ENCODE results near the gene OR4C45.
"Not testable (repeated sequence)": the region's sequence is repeated elsewhere in the genome, so short reads cannot be mapped to it uniquely, and the experiment has no call there.

OR4C45 gene

GRCh38 chr11:50032574-50032973 lies at the start of gene OR4C45:
Gene OR4C45 (plus strand): TSS chr11:50032874.
- no peaks in the 10 kb centered on the region for H3K27me3 ChIP-seq (ENCODE audit: control insufficient read depth in 1 of 2, insufficient read depth in 2 of 2, low read length in 2 of 2)
- no peaks in the 10 kb centered on the region for H3K9me3 ChIP-seq (ENCODE audit: control insufficient read depth in 2 of 2, low read length in 2 of 2)
- H3K4me1 ChIP-seq (ENCODE audit: control insufficient read depth, insufficient read depth, low read length) = no peaks in the 10 kb centered on the region
- no peak within 1 kb of the TSS for H3K27ac ChIP-seq (ENCODE audit: low read length)
- H3K4me3 ChIP-seq (ENCODE audit: low read length in 2 of 2) = no peak within 1 kb of the TSS
- no peaks in the 10 kb centered on the region for H3K36me3 ChIP-seq (ENCODE audit: control insufficient read depth in 2 of 2, insufficient read depth in 2 of 2, low read length in 2 of 2)
- H3K9ac ChIP-seq (ENCODE audit: low read length in 2 of 2) = no peak within 1 kb of the TSS

GRCh38 chr11:49995565-49995964 lies 37.1 kb upstream of the OR4C45 start:
- Histone ChIP-seq H3K36me3 (ENCODE audit: control insufficient read depth in 2 of 2, insufficient read depth in 2 of 2, low read length in 2 of 2) (no peaks in the 10 kb centered on the region), H3K9ac (ENCODE audit: low read length in 2 of 2) (no peak overlapping the region), H3K4me3 (ENCODE audit: low read length in 2 of 2) (no peak overlapping the region), H3K27me3 (ENCODE audit: control insufficient read depth in 1 of 2, insufficient read depth in 2 of 2, low read length in 2 of 2) (no peaks in the 10 kb centered on the region), H3K9me3 (ENCODE audit: control insufficient read depth in 2 of 2, low read length in 2 of 2) (peaks cover 0 to 5% of the 10 kb centered on the region in 2 donors), H3K27ac (ENCODE audit: low read length) (no peak overlapping the region), H3K4me1 (ENCODE audit: control insufficient read depth, insufficient read depth, low read length) (no peaks in the 10 kb centered on the region)

DNA sequence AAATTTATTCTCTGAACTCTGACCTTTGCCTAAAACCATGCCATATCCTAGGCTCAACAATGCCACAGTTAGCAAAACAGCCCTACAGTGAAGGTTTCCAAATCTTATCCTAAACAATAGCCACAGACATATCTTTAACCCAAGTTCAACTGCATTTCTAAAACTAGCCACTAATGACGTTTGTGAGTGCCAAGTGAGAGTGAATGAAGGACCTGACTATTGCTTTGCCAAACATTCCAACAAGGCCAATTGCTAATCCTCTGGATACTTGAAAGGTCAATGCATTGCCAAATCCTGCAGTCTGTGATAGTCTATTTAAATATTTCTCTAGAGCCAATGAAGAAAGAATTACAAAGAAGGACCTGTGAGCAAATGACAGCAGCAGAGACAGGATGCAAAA lies 2.5 kb upstream of the OR4C45 start:
- no peaks in the 10 kb centered on the region for H3K9me3 ChIP-seq (ENCODE audit: control insufficient read depth in 2 of 2, low read length in 2 of 2)
- H3K36me3 ChIP-seq (ENCODE audit: control insufficient read depth in 2 of 2, insufficient read depth in 2 of 2, low read length in 2 of 2) = no peaks in the 10 kb centered on the region
- H3K27ac ChIP-seq (ENCODE audit: low read length) = no peak overlapping the region
- H3K9ac ChIP-seq (ENCODE audit: low read length in 2 of 2) = no peak overlapping the region
- H3K27me3 ChIP-seq (ENCODE audit: control insufficient read depth in 1 of 2, insufficient read depth in 2 of 2, low read length in 2 of 2) = no peaks in the 10 kb centered on the region
- H3K4me3 ChIP-seq (ENCODE audit: low read length in 2 of 2) = no peak overlapping the region
- H3K4me1 ChIP-seq (ENCODE audit: control insufficient read depth, insufficient read depth, low read length) = no peaks in the 10 kb centered on the region

- H3K9me3 ChIP-seq (ENCODE audit: control insufficient read depth in 2 of 2, low read length in 2 of 2); H3K36me3 ChIP-seq (ENCODE audit: control insufficient read depth in 2 of 2, insufficient read depth in 2 of 2, low read length in 2 of 2); H3K4me1 ChIP-seq (ENCODE audit: control insufficient read depth, insufficient read depth, low read length); H3K27ac ChIP-seq (ENCODE audit: low read length); H3K4me3 ChIP-seq (ENCODE audit: low read length in 2 of 2); H3K9ac ChIP-seq (ENCODE audit: low read length in 2 of 2); H3K27me3 ChIP-seq (ENCODE audit: control insufficient read depth in 1 of 2, insufficient read depth in 2 of 2, low read length in 2 of 2): not testable (repeated sequence)
Observed at GRCh38 chr11:50036239-50036638, 3.6 kb downstream of the OR4C45 start.

DNA sequence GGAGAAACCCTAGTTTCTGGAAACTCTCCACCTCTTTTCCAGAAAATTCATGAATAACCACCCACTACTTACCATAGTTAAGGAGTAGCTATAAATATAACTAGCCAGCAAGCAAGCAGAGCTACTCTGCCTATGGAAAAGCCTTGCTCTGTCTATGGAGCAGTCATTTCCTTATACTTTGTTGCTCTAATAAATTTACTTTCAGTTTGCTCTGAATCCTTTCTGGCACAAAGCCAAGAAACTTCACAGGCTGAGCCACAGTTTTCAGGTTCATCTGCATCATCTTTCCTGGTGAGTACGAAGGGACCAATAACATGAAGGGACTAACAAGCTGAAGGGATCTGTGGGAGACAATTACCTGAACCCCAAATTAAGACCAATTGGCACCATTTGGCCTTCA lies 4.6 kb downstream of the OR4C45 start:
- Histone ChIP-seq H3K9ac (ENCODE audit: low read length in 2 of 2) (no peak overlapping the region), H3K27me3 (ENCODE audit: control insufficient read depth in 1 of 2, insufficient read depth in 2 of 2, low read length in 2 of 2) (no peaks in the 10 kb centered on the region), H3K4me3 (ENCODE audit: low read length in 2 of 2) (no peak overlapping the region), H3K9me3 (ENCODE audit: control insufficient read depth in 2 of 2, low read length in 2 of 2) (no peaks in the 10 kb centered on the region), H3K27ac (ENCODE audit: low read length) (no peak overlapping the region), H3K36me3 (ENCODE audit: control insufficient read depth in 2 of 2, insufficient read depth in 2 of 2, low read length in 2 of 2) (no peaks in the 10 kb centered on the region), H3K4me1 (ENCODE audit: control insufficient read depth, insufficient read depth, low read length) (no peaks in the 10 kb centered on the region)

- Histone ChIP-seq H3K27ac (ENCODE audit: low read length) (no peak overlapping the region), H3K36me3 (ENCODE audit: control insufficient read depth in 2 of 2, insufficient read depth in 2 of 2, low read length in 2 of 2) (no peaks in the 10 kb centered on the region), H3K27me3 (ENCODE audit: control insufficient read depth in 1 of 2, insufficient read depth in 2 of 2, low read length in 2 of 2) (no peaks in the 10 kb centered on the region), H3K4me1 (ENCODE audit: control insufficient read depth, insufficient read depth, low read length) (no peaks in the 10 kb centered on the region), H3K9me3 (ENCODE audit: control insufficient read depth in 2 of 2, low read length in 2 of 2) (no peaks in the 10 kb centered on the region), H3K4me3 (ENCODE audit: low read length in 2 of 2) (no peak overlapping the region), H3K9ac (ENCODE audit: low read length in 2 of 2) (no peak overlapping the region)
Observed at GRCh38 chr11:50044647-50045046, 12.0 kb downstream of the OR4C45 start.

GRCh38 chr11:50063056-50063455 lies 30.4 kb downstream of the OR4C45 start:
- not testable (repeated sequence) for H3K27ac ChIP-seq (ENCODE audit: low read length); H3K9ac ChIP-seq (ENCODE audit: low read length in 2 of 2); H3K4me1 ChIP-seq (ENCODE audit: control insufficient read depth, insufficient read depth, low read length); H3K9me3 ChIP-seq (ENCODE audit: control insufficient read depth in 2 of 2, low read length in 2 of 2); H3K4me3 ChIP-seq (ENCODE audit: low read length in 2 of 2); H3K36me3 ChIP-seq (ENCODE audit: control insufficient read depth in 2 of 2, insufficient read depth in 2 of 2, low read length in 2 of 2); H3K27me3 ChIP-seq (ENCODE audit: control insufficient read depth in 1 of 2, insufficient read depth in 2 of 2, low read length in 2 of 2)

GRCh38 chr11:50070389-50070788 lies 37.7 kb downstream of the OR4C45 start:
- no peak overlapping the region for H3K27ac ChIP-seq (ENCODE audit: low read length)
- H3K4me3 ChIP-seq (ENCODE audit: low read length in 2 of 2) = no peak overlapping the region
- H3K27me3 ChIP-seq (ENCODE audit: control insufficient read depth in 1 of 2, insufficient read depth in 2 of 2, low read length in 2 of 2) = no peaks in the 10 kb centered on the region
- H3K9ac ChIP-seq (ENCODE audit: low read length in 2 of 2) = no peak overlapping the region
- H3K4me1 ChIP-seq (ENCODE audit: control insufficient read depth, insufficient read depth, low read length) = no peaks in the 10 kb centered on the region
- peaks cover 0 to 8% of the 10 kb centered on the region in 2 donors for H3K9me3 ChIP-seq (ENCODE audit: control insufficient read depth in 2 of 2, low read length in 2 of 2)
- H3K36me3 ChIP-seq (ENCODE audit: control insufficient read depth in 2 of 2, insufficient read depth in 2 of 2, low read length in 2 of 2) = no peaks in the 10 kb centered on the region

DNA sequence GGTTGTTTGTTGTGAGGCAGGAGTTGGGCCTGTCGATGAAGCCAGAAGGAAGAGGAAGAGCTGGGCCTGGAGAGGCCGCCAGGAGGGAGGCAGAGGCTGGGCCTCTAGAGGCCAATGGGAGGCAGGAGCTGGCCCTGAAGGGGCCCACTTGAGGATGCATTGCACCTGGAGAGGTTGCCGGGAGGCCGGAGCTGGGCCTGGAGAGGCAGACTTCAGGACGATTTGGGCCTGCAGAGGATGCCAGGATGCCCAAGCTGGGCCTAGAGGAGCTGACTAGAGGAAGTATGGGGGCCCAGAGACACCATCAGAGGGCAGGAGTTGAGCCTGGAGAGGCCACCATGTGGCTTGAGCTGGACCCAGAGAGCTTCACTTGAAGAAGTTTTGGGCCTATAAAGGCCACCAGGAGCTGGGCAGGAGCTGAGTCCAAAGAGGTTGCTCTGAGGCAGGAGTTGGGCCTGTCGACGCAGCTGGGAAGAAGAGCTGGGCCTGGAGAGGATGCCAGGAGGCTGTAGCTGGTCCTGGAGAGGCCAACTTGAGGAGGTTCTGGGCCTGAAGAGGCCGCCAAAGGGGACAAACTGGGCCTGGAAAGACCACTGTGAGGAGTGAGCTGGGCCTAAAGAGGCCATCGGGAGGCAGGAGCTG lies 39.0 kb downstream of the OR4C45 start:
- Histone ChIP-seq H3K27me3 (ENCODE audit: control insufficient read depth in 1 of 2, insufficient read depth in 2 of 2, low read length in 2 of 2) (no peaks in the 10 kb centered on the region), H3K9me3 (ENCODE audit: control insufficient read depth in 2 of 2, low read length in 2 of 2) (peaks cover 0 to 4% of the 10 kb centered on the region in 2 donors), H3K4me1 (ENCODE audit: control insufficient read depth, insufficient read depth, low read length) (no peaks in the 10 kb centered on the region), H3K4me3 (ENCODE audit: low read length in 2 of 2) (no peak overlapping the region), H3K27ac (ENCODE audit: low read length) (no peak overlapping the region), H3K9ac (ENCODE audit: low read length in 2 of 2) (no peak overlapping the region), H3K36me3 (ENCODE audit: control insufficient read depth in 2 of 2, insufficient read depth in 2 of 2, low read length in 2 of 2) (no peaks in the 10 kb centered on the region)

DNA sequence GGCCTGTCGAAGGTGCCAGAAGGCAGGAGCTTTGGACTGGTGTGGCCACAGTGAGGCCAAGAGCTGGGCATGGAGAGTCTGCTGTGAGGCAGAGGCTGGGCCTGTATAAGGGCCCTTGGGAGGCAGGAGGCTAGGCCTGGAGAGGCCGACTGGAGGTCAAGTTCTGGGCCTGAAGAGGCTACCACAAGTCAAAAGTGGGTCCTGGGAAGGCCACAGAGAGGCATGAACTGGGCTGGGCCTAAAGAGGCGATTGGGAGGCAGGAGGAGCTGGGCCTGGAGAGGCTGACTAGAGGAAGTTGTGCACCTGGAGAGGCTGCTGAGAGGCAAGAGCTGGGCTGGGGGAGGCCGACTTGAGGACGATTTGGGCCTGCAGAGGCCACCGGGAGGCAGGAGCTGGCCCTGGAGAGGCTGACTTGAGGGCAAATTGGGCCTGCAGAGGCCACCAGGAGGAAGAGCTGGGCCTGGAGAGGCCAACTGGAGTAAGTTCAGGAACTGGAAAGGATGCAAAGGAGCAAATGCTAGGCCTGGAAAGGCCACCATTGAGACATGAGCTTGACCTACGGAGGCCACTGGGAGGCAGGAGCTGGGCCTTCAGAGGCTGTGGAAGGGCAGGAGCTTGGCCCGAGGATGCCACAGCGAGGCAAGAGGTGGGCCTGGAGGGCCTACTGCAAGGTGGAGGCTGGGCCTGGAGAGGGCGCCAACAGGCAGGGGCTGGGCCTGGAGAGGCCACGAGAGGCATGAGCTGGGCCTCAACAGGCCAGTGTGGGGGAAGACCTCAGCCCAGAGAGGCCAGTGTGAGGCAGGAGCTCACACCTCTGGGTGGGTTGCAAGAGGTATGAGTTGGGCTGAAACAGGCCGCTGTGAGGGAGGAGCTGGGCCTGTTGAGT lies 39.8 kb downstream of the OR4C45 start:
- Histone ChIP-seq H3K9me3 (ENCODE audit: control insufficient read depth in 2 of 2, low read length in 2 of 2) (peaks cover 0 to 7% of the 10 kb centered on the region in 2 donors), H3K36me3 (ENCODE audit: control insufficient read depth in 2 of 2, insufficient read depth in 2 of 2, low read length in 2 of 2) (no peaks in the 10 kb centered on the region), H3K9ac (ENCODE audit: low read length in 2 of 2) (no peak overlapping the region), H3K4me1 (ENCODE audit: control insufficient read depth, insufficient read depth, low read length) (no peaks in the 10 kb centered on the region), H3K27me3 (ENCODE audit: control insufficient read depth in 1 of 2, insufficient read depth in 2 of 2, low read length in 2 of 2) (no peaks in the 10 kb centered on the region), H3K4me3 (ENCODE audit: low read length in 2 of 2) (no peak overlapping the region), H3K27ac (ENCODE audit: low read length) (no peak overlapping the region)
